Brain microvascular endothelial cell (primary cell): Measurements from ENCODE around the gene OR2V2.
"Not testable (repeated sequence)": the region's sequence is repeated elsewhere in the genome, so short reads cannot be mapped to it uniquely, and the experiment has no call there.

Experiments used
- DNase-seq: peaks from one replicate; pipeline ENCODE4 v3.0.0-alpha.2; 2020
- H3K27ac ChIP-seq: fragments of 250-450 bp; sonication (Bioruptor Pico); 2 replicates; pipeline ENCODE4 v1.5.1; 2020; ENCODE audit warnings: mild to moderate bottlenecking, moderate library complexity
- H3K27me3 ChIP-seq: fragments of 250-450 bp; sonication (Bioruptor Pico); replicated peaks from 2 replicates; pipeline ENCODE4 v1.5.1; 2020; ENCODE audit warnings: mild to moderate bottlenecking
- H3K36me3 ChIP-seq: fragments of 250-450 bp; sonication (Bioruptor Pico); replicated peaks from 2 replicates; pipeline ENCODE4 v1.5.1; 2020; ENCODE audit warnings: mild to moderate bottlenecking
- H3K4me3 ChIP-seq: 2 replicates; pipeline ENCODE4 v1.5.1; 2011; ENCODE audit warnings: low read depth, mild to moderate bottlenecking, control low read depth, low read length, moderate library complexity
- in situ Hi-C: cut with HindIII; loops from 2 replicates; pipeline ENCODE4 v1.10.0; 2017; ENCODE audit warnings: low sequenced_read_pairs, low pct_ligation_motif_present
- TF ChIP-seq, protein P1 (sequence below): IDR thresholded peaks from 2 replicates; pipeline ENCODE4 v1.5.1; 2011; ENCODE audit warnings: low read depth, mild to moderate bottlenecking, moderate library complexity, low read length, control low read depth, inconsistent platforms; ENCODE audit errors: missing control alignments

Gene OR2V2

DNA sequence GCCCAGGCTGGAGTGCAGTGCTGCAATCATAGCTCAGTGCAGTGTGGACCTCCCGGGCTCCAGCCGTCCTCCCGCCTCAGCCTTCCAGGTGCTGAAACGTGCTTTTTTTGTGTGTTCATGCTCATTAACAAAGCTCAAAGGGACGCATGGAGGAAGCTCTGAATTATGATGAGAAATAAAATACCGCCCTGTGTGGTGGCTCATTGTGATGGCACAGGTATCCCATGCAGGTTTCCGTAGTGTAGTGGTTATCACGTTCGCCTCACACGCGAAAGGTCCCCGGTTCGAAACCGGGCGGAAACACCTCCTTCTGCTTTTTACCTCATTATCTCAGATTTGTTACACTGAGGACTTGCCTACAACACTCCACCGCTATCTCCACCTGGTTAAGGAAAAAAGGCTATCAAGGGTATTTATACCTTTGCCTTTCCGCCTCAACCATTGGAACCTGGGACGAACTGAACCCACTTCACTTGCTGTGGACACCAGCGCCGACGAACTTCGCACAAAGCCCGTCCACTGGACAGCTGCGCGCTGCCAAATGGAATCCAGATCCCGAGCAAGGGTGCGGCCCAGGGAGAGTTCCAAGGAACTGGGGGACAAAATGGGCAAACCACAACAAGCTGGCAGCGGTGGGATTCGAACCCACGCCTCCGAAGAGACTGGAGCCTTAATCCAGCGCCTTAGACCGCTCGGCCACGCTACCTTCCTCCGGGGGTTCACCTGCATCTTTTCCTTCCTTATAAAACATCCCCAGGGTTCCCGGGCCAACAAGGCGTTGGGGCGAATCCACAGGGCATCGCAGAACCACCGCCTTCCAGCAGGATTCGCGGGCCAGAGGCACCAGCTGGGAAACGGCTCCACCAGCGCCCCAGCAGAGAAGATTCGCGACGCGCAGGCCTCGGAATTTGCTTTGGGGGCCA, 26.3 kb downstream of the OR2V2 start:
- Histone ChIP-seq H3K27ac (no peak overlapping the region), H3K36me3 (no peaks in the 10 kb centered on the region), H3K4me3 (peak overlapping the region; percentile 32), H3K27me3 (no peaks in the 10 kb centered on the region)
- DNase-seq = peak; percentile 89
- in situ Hi-C loops = no loop called here
- TF ChIP-seq, protein P1, sequence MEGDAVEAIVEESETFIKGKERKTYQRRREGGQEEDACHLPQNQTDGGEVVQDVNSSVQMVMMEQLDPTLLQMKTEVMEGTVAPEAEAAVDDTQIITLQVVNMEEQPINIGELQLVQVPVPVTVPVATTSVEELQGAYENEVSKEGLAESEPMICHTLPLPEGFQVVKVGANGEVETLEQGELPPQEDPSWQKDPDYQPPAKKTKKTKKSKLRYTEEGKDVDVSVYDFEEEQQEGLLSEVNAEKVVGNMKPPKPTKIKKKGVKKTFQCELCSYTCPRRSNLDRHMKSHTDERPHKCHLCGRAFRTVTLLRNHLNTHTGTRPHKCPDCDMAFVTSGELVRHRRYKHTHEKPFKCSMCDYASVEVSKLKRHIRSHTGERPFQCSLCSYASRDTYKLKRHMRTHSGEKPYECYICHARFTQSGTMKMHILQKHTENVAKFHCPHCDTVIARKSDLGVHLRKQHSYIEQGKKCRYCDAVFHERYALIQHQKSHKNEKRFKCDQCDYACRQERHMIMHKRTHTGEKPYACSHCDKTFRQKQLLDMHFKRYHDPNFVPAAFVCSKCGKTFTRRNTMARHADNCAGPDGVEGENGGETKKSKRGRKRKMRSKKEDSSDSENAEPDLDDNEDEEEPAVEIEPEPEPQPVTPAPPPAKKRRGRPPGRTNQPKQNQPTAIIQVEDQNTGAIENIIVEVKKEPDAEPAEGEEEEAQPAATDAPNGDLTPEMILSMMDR = no peak

DNA sequence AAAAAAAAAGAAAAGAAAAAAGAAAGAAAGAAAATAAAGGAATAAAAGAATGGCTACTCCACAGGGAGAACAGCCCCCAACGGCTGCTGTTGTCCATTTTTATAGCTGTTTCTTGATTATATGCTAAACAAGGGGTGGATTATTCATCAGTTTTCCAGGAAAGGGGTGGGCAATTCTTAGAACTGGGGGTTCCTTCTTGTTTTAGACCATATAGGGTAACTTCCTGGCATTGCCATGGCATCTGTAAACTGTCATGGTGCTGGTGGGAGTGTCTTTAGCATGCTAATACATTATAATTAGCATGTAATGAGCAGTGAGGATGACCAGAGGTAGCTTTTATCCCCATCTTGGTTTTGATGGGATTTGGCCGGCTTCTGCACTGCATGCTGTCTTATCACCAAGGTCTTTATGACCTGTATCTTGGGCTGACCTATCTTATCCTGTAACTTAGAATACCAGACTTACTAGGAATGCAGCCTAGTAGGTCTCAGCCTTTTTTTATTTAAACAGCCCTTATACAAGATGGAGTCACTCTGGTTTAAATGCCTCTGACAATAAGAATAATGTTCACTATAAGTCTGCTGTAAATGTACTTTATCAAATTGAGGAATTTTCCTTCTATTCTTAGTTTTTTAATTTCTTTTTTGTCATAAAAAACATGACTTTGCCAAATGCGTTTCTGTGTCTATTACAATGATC, 29.0 kb downstream of the OR2V2 start:
- in situ Hi-C loops = no loop called here
- Histone ChIP-seq H3K27me3 (no peaks in the 10 kb centered on the region), H3K27ac (no peak overlapping the region), H3K4me3 (no peak overlapping the region), H3K36me3 (no peaks in the 10 kb centered on the region)
- DNase-seq = no peak
- TF ChIP-seq, protein P1 = no peak

DNA sequence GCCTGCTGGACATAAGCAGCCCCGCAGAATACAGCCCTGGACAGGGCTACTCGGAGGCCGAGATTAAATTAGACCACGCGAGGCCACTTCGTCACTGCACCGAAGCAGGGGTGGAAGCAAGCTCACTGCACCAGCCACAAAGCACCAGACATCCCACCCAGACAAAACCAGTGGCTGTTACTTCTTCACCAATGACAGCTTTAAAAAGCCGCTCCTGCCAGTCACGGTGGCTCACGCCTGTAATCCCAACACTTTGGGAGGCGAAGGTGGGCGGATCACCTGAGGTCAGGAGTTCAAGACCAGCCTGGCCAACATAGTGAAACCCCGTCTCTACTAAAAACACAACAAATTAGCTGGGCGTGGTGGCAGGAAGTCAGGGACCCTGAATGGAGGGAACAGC, 30.2 kb downstream of the OR2V2 start:
- DNase-seq, H3K27me3 ChIP-seq, H3K36me3 ChIP-seq, H3K27ac ChIP-seq, H3K4me3 ChIP-seq, in situ Hi-C loops: not testable (repeated sequence)

DNA sequence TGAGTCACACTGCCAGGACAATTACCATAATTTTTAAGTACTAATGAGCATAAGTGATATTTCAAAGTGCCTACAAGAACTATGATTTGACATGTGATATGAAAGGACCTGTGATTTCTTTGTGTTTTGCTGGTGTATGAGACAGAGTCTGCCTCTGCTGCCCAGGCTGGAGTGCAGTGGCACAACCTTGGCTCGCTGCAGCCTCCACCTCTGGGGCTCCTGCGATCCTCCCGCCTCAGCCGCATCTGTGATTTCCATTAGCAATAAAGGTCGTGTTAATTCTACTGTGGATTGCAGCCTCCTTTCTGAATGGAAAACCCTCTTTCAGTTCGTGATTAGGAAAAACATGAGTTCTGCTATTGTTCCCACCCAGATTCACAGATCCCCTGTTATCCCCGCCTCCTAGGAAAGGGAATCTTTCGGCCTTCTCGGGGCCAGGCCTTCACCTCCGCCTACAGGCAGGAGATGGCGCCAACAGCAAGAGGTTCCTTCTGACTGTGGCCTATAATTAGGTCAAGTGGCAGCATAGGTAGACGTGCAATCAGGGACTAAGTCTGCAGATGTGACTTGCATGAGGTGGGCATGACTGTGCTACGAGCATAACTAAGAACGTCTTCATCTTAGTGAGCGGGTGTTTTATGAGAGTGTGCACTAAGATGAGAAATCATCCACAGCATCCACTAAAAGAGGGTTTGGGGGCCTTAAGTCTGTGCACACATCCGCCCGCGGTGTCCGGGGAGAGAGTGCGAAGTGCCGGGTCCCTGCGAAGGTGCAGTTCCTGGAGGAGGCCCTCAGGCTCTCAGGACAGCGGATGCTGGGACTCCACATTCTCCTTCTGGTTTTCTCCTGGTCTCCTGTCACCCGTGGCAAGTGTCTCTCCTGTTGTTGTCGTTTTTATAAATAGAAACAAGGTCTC, 34.5 kb downstream of the OR2V2 start:
- H3K4me3 ChIP-seq = no peak overlapping the region
- H3K27ac ChIP-seq = no peak overlapping the region

DNA sequence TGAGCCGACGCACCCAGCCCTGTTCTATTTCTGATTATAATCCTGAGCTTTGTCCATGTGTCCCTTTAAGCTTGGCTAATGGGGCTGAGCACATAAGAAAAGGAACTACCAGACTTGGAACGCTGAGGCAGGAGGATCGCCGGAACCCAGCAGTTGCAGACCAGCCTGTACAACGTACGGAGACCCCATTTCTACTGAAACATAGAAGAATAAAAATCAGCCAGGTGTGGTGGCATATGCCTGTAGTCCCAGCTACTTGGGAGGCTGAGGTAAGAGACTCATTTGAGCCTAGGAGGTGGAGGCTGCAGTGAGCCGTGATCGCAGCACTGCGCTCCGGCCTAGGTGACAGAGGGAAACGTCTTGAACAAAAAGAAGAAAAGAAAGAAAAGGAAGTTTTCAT, 35.3 kb downstream of the OR2V2 start:
- in situ Hi-C loops = no loop called here
- Histone ChIP-seq H3K4me3 (no peak overlapping the region), H3K36me3 (no peaks in the 10 kb centered on the region), H3K27ac (no peak overlapping the region), H3K27me3 (no peaks in the 10 kb centered on the region)
- TF ChIP-seq, protein P1 = no peak
- no peak for DNase-seq

More for the DNA sequence above, 34.5 kb downstream of the OR2V2 start:
- in situ Hi-C loops = no loop called here
- TF ChIP-seq, protein P1 = peak; percentile 86
- H3K36me3 ChIP-seq = no peaks in the 10 kb centered on the region
- no peak for DNase-seq
- H3K27me3 ChIP-seq = no peaks in the 10 kb centered on the region

DNA sequence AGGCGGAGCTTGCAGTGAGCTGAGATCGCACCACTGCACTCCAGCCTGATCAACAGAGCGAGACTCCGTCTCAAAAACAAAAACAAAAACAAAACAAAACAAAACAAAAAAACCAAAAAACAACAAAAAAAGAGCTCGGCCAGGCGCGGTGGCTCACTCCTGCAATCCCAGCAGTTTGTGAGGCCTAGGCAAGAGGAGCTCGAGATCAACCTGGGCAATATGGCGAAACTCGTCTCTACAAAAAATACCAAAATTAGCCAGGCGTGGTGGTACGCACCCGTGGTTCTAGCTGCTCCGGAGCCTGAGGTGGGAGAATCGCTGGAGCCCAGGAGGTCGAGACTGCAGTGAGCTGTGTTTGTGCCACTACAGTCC, 37.4 kb downstream of the OR2V2 start:
- H3K27ac ChIP-seq = no peak overlapping the region
- DNase-seq = no peak
- H3K4me3 ChIP-seq = peak overlapping the region; percentile 17
- TF ChIP-seq, protein P1 = no peak
- in situ Hi-C loops = no loop called here
- H3K27me3 ChIP-seq = no peaks in the 10 kb centered on the region
- H3K36me3 ChIP-seq = no peaks in the 10 kb centered on the region
